Measurements from ENCODE around the gene EPS15.
"Not testable (repeated sequence)": the region's sequence is repeated elsewhere in the genome, so short reads cannot be mapped to it uniquely, and the experiment has no call there.

EPS15 gene

DNA sequence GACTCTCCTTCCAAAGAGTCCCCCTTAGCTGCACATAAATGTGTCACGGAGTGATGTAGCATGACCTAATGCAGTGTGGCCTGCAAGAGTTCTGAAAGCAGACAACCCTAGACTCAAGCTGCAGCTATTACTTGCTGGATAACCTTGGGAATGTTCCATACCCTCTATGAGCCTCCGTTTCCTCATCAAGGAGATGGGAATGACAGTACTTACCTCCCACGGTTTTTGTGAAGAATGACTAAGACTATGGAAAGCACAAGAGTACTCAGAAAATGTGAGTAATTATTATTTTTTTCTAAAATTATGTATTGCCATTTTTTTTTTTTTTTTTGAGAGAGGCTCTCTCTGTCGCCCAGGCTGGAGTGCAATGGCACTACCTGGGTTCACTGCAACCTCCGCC is 191.7 kb downstream of the EPS15 start:
- FAIRE-seq (no peak), DNase-seq (ENCODE audit: insufficient read length, low spot score) (no peak)
- TF ChIP-seq TAF1 (IDR thresholded peaks at IDR 0.05; ENCODE audit: low read depth, low read length) (no peak), POLR2A (IDR thresholded peaks at IDR 0.05; ENCODE audit: low read depth, low read length) (no peak), POLR2AphosphoS5 (IDR thresholded peaks at IDR 0.05; ENCODE audit: low read depth, low read length) (no peak), PAX5 (IDR thresholded peaks at IDR 0.05; ENCODE audit: insufficient read depth, low read length, severe bottlenecking) (no peak), POU2F2 (IDR thresholded peaks at IDR 0.05; ENCODE audit: low read depth, low read length) (no peak), SPI1 (IDR thresholded peaks at IDR 0.05; ENCODE audit: low read depth, low read length) (no peak)

DNA sequence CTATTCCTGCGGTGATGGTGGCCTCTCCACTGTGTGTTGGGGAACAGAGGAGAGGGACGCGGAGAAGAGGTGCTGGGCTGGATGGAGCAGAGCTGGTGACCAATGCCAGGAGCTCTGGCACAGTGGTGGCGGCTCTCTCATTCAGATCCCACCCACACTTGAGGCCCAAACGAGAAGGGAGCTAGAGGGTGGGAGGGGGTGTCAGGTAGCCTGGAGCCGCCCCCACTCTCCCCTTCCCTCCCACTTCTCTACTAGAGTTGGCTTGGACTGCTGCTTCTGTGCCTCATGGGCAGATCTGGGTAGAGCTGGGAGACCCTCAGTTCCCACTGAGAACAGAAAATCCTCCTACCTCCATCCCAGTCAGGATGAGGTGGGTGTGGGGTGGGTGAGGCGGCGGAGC is 192.2 kb downstream of the EPS15 start:
- no peak for DNase-seq (ENCODE audit: insufficient read length, low spot score)
- no peak for FAIRE-seq
- no peak for TF ChIP-seq POU2F2 (IDR thresholded peaks at IDR 0.05; ENCODE audit: low read depth, low read length)
- no peak for TF ChIP-seq POLR2AphosphoS5 (IDR thresholded peaks at IDR 0.05; ENCODE audit: low read depth, low read length)
- TF ChIP-seq PAX5 (IDR thresholded peaks at IDR 0.05; ENCODE audit: insufficient read depth, low read length, severe bottlenecking): no peak
- no peak for TF ChIP-seq TAF1 (IDR thresholded peaks at IDR 0.05; ENCODE audit: low read depth, low read length)
- no peak for TF ChIP-seq SPI1 (IDR thresholded peaks at IDR 0.05; ENCODE audit: low read depth, low read length)
- TF ChIP-seq POLR2A (IDR thresholded peaks at IDR 0.05; ENCODE audit: low read depth, low read length): no peak

DNA sequence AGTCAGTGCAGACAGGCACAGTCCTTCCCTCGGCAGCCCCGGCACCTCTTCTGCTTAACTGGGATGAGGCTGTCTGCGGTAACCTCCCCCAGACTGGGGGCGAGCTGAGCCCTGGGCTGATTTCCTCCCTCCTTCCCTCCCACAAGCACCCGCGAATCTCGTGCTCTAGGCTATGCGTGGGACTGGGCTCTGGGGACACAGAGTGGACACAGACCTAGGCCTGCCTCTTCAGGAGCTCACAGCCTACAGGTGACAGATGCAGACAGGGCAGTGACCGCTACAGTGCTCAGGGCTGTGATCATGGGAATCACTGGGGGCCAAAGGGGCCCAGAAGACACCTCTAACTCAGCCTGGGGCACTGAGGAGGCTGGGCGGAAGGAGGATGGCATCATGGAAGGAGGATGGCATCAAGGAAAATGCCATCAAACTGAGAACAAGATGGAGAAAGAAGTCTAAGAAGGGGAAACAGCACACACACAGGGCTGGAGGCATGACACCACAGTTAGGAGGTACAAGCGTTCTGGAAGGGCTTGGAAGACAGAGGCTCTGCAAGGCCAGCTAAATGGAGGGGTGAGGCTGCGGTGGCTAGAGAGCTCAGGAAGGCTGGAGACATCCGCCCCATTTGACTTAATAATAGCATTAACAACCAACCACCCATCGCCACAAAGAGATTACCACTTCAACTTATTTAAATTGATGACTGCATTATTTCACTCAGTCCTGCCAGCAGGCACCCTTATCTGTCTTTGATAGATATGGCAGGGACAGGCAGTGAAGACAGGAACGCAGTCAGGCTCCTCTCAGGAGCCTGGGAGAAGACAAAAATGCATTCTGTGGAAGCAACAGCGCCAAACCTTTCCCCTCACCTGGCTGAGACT is 192.9 kb downstream of the EPS15 start:
- no peak for TF ChIP-seq POU2F2 (IDR thresholded peaks at IDR 0.05; ENCODE audit: low read depth, low read length)
- no peak for TF ChIP-seq SPI1 (IDR thresholded peaks at IDR 0.05; ENCODE audit: low read depth, low read length)
- no peak for TF ChIP-seq TAF1 (IDR thresholded peaks at IDR 0.05; ENCODE audit: low read depth, low read length)
- TF ChIP-seq PAX5 (IDR thresholded peaks at IDR 0.05; ENCODE audit: insufficient read depth, low read length, severe bottlenecking): no peak
- no peak for TF ChIP-seq POLR2A (IDR thresholded peaks at IDR 0.05; ENCODE audit: low read depth, low read length)
- no peak for TF ChIP-seq POLR2AphosphoS5 (IDR thresholded peaks at IDR 0.05; ENCODE audit: low read depth, low read length)
- FAIRE-seq: no peak
- no peak for DNase-seq (ENCODE audit: insufficient read length, low spot score)

DNA sequence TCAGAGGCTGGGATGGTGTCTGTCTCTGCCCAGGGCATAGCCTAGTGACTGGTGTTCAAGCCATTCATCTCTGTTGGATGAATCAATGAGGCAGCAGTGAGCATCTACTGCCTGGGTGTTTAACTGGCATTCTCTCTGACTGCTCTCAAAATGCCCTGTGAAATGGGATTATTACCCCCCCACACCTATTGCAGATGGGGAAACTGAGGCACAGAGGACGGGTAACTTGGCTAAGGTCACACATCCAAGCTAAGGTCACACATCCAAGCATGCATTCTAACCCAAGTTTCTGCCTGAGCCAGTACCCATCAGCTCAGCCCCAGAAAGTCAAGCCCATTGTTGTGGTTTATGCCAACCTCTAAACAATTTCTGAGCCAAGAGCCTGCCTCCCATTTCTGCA is 193.7 kb downstream of the EPS15 start:
- TF ChIP-seq POLR2AphosphoS5 (IDR thresholded peaks at IDR 0.05; ENCODE audit: low read depth, low read length) (no peak), PAX5 (IDR thresholded peaks at IDR 0.05; ENCODE audit: insufficient read depth, low read length, severe bottlenecking) (no peak), POLR2A (IDR thresholded peaks at IDR 0.05; ENCODE audit: low read depth, low read length) (no peak), TAF1 (IDR thresholded peaks at IDR 0.05; ENCODE audit: low read depth, low read length) (no peak), SPI1 (IDR thresholded peaks at IDR 0.05; ENCODE audit: low read depth, low read length) (no peak), POU2F2 (IDR thresholded peaks at IDR 0.05; ENCODE audit: low read depth, low read length) (no peak)

DNA sequence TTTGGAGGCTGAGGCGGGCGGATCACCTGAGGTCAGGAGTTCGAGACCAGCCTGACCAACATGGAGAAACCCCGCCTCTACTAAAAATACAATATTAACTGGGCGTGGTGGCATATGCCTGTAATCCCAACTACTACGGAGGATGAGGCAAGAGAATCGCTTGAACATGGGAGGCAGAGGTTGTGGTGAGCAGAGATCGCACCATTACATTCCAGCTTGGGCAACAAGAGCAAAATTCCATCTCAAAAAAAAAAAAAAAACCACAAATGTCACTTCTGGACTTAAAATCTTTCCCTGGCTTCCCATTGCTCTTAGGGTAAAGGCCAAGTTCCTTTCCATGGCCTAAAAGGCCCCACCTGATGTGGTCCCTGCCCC is 194.1 kb downstream of the EPS15 start:
- DNase-seq (ENCODE audit: insufficient read length, low spot score); FAIRE-seq: not testable (repeated sequence)

More for the DNA sequence above, 193.7 kb downstream of the EPS15 start:
- DNase-seq (ENCODE audit: insufficient read length, low spot score) (no peak), FAIRE-seq (no peak)

DNA sequence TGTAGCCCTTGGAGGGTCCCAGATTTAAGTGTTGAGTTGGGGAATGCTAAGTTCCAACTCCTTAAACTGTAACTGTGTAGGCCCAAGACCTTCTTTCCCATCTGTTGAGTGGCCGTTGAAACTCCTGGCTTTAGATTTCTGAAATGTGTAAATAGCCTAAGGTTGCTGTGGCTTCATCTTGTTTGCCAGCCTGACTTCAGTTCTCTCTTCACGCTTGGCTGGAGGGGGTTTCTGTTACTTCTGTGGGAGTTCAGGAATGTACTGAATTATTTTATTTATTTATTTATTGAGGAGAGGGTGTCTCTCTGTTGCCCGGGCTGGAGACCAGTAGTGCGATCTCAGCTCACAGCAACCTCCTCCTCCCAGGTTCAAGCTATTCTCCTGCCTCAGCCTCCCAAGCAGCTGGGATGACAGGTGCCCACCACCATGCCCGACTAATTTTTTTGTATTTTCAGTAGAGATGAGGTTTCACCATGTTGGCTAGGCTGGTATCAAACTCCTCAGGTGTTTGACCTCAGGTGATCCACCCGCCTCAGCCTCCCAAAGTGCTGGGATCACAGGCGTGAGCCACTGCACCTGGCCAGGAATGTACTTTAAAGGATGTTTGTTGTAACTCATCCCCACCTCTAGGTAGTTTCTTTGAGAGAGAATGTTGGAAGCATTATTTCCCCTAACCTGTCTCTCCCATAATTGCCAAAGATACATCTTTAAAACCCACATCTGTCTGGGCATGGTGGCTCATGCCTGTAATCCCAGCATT is 194.6 kb downstream of the EPS15 start:
- TF ChIP-seq POU2F2 (IDR thresholded peaks at IDR 0.05; ENCODE audit: low read depth, low read length) (no peak), PAX5 (IDR thresholded peaks at IDR 0.05; ENCODE audit: insufficient read depth, low read length, severe bottlenecking) (no peak), SPI1 (IDR thresholded peaks at IDR 0.05; ENCODE audit: low read depth, low read length) (no peak), POLR2A (IDR thresholded peaks at IDR 0.05; ENCODE audit: low read depth, low read length) (no peak), TAF1 (IDR thresholded peaks at IDR 0.05; ENCODE audit: low read depth, low read length) (no peak), POLR2AphosphoS5 (IDR thresholded peaks at IDR 0.05; ENCODE audit: low read depth, low read length) (no peak)
- DNase-seq (ENCODE audit: insufficient read length, low spot score) (no peak), FAIRE-seq (no peak)

DNA sequence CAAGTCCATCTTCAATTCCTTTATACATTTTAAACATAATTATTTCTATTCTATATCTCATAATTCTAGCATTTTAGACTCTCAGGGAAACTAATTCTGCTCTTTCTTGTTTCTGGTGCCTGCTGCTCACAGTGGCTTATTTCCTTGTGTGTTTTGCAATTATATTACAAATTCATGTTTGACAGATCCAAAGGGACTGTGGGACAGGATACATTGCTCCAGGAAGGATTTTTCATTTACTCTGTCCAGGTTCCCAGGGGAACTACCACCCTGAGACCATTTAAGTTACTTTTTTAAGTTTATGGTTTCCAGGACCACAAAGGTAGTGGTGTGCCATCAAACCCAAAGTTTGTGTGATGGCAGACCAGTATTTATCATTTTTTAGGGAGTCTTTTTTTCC is 195.3 kb downstream of the EPS15 start:
- FAIRE-seq (no peak), DNase-seq (ENCODE audit: insufficient read length, low spot score) (no peak)
- TF ChIP-seq POLR2AphosphoS5 (IDR thresholded peaks at IDR 0.05; ENCODE audit: low read depth, low read length) (no peak), POLR2A (IDR thresholded peaks at IDR 0.05; ENCODE audit: low read depth, low read length) (no peak), SPI1 (IDR thresholded peaks at IDR 0.05; ENCODE audit: low read depth, low read length) (no peak), POU2F2 (IDR thresholded peaks at IDR 0.05; ENCODE audit: low read depth, low read length) (no peak), TAF1 (IDR thresholded peaks at IDR 0.05; ENCODE audit: low read depth, low read length) (no peak), PAX5 (IDR thresholded peaks at IDR 0.05; ENCODE audit: insufficient read depth, low read length, severe bottlenecking) (no peak)

DNA sequence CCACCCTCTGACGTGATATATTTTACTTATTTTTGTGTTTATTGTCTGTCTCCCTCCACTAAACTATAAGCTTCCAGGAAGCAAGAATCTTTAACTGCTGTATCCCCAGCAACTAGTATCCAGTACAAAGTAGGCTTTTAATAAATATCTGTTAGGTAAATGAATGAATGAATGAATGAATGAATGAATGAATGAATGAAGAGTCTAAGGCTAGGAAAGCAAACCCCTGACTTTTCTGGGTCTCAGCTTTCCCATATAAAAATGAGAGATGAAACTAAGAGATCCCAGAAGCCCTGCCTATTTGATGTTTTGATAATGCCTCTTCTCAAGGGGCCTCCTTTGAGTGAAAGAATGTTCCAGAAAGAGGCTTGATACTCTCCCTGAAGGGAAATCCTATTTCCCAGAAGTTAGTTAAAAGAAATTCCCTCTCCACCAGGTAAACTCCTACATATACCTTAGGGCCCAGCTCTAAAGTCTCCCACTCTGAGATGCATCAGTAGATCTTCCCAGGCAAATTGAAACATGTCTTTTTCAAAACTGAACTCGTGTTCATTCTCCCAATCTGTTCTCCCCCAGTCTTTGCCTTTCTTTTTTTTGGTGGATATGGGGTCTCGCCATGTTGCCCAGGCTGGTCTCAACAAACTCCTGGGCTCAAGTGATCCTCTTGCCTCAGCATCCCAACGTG is 196.5 kb downstream of the EPS15 start:
- TF ChIP-seq PAX5 (IDR thresholded peaks at IDR 0.05; ENCODE audit: insufficient read depth, low read length, severe bottlenecking) (no peak), POLR2A (IDR thresholded peaks at IDR 0.05; ENCODE audit: low read depth, low read length) (no peak), POLR2AphosphoS5 (IDR thresholded peaks at IDR 0.05; ENCODE audit: low read depth, low read length) (no peak), TAF1 (IDR thresholded peaks at IDR 0.05; ENCODE audit: low read depth, low read length) (no peak), POU2F2 (IDR thresholded peaks at IDR 0.05; ENCODE audit: low read depth, low read length) (no peak)
- DNase-seq (ENCODE audit: insufficient read length, low spot score): no peak
- no peak for FAIRE-seq

DNA sequence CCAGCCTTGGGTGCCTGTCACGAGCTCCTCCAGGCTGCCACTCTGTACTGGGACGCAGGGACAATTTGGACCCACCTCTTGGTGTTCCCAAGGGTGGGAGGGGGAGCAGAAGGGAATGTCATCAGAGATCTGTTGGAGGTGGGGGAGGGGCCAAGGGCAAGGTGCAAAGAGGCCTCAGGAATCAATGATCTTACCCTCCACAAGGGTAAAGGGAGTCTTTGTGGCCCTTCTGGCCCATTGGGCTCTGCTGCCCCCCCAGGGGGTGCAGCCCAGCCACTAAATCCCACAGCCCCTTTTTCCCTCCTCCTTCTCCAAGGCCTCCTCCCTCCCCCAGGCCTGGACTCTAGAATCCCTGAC is 197.2 kb downstream of the EPS15 start:
- TF ChIP-seq POU2F2 (IDR thresholded peaks at IDR 0.05; ENCODE audit: low read depth, low read length) (no peak), SPI1 (IDR thresholded peaks at IDR 0.05; ENCODE audit: low read depth, low read length) (no peak), POLR2A (IDR thresholded peaks at IDR 0.05; ENCODE audit: low read depth, low read length) (no peak), POLR2AphosphoS5 (IDR thresholded peaks at IDR 0.05; ENCODE audit: low read depth, low read length) (no peak), TAF1 (IDR thresholded peaks at IDR 0.05; ENCODE audit: low read depth, low read length) (no peak), PAX5 (IDR thresholded peaks at IDR 0.05; ENCODE audit: insufficient read depth, low read length, severe bottlenecking) (no peak)
- no peak for FAIRE-seq
- DNase-seq (ENCODE audit: insufficient read length, low spot score): no peak

All from GM12891 (cell line).